ENCODE data around the gene TCF3. TPM values are rescaled to one million over a fixed set of nuclear protein-coding genes. Genes with fewer than 3 reads are reported as not detected.

Gene TCF3
- total RNA-seq, 1 donor from 2014 or later: 43.2 TPM

DNA sequence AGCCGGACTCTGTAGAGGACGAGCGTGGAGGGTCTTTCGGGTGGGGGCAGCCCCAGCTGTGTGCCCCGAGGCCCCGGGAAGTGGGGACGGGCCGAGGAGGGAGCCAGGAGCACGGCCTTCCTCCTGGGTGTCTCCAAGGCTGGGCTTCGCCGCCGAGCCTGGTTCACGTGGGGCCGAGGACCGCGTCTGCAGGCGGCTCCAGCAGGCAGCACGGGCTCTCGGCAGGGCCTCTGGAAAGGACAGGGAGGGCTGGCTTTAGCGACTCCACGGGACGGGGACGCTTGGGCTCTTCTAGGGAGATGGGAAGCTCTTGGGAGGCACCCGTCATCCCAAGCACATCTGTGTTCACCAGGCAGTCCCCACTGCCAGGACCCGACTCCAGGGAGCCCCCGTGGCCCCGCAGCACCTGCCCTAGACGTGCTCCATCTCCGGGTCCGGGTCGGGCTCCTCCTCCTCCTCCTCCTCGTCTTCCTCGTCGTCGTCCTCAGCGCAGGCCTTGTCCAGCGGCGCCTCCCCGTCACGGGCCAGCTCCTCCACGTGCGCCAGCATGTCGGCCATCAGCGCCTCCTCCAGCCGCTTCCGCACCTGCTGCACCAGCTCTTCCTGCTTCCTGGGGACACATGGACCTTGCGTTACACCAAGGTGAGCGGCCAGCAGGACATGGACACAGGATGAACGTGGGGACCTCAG, 74.3 kb downstream of the TCF3 start:
- intact Hi-C loops (cut with DNase I): no loop called here
- Histone ChIP-seq H3K27me3 (no peaks in the 10 kb centered on the region), H3K9me3 (no peaks in the 10 kb centered on the region), H3K27ac (no peak overlapping the region), H3K36me3 (peaks cover 58% of the 10 kb centered on the region), H3K4me1 (no peaks in the 10 kb centered on the region), H3K4me3 (no peak overlapping the region)
- no peak for DNase-seq
- TF ChIP-seq, protein P1, sequence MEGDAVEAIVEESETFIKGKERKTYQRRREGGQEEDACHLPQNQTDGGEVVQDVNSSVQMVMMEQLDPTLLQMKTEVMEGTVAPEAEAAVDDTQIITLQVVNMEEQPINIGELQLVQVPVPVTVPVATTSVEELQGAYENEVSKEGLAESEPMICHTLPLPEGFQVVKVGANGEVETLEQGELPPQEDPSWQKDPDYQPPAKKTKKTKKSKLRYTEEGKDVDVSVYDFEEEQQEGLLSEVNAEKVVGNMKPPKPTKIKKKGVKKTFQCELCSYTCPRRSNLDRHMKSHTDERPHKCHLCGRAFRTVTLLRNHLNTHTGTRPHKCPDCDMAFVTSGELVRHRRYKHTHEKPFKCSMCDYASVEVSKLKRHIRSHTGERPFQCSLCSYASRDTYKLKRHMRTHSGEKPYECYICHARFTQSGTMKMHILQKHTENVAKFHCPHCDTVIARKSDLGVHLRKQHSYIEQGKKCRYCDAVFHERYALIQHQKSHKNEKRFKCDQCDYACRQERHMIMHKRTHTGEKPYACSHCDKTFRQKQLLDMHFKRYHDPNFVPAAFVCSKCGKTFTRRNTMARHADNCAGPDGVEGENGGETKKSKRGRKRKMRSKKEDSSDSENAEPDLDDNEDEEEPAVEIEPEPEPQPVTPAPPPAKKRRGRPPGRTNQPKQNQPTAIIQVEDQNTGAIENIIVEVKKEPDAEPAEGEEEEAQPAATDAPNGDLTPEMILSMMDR (IDR thresholded peaks at IDR 0.05): no peak
- ATAC-seq: no peak

DNA sequence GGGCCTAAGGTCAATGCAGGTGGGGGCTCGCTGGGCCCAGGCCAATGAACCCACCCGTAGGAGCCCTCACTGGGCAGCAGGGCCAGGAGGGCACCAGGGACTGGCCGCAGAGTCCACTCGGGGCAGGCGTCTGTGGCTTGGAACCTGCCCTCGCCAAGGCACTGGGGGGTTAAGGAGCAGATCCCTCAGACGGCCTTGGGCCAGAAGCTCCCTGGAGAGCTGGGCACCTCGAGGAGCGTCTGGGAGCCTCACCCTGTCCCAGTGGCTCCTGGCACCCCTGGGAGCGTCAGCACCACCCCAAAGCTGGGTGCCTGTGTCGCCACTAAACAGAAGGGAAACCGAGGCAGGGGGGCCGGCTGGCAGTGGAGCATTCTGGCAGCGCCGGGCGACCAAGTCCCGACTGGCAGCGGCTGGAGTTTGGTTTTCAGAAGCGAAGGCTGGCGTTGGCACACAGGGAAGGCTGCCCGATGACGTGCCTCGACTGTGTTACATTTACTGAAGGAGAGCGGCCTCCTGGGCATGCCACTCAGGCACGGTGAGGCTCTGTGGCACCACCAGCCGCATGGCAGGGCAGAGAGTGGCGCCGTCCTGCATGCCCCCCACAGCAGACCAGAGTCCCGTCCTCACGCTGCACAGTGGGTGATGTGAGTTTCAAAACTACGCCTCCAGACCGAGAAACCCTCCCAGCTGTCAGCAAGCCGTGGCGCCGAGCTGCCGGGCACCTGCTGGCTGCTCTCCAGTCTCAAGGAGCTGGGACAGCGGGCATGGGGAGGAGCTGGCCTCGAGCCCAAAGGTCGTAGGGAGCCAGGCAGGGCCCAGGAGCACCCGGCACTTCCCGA, 75.1 kb downstream of the TCF3 start:
- peaks cover 50% of the 10 kb centered on the region for H3K36me3 ChIP-seq
- intact Hi-C loops (cut with DNase I): no loop called here
- DNase-seq (no peak), ATAC-seq (peak; percentile 29)
- H3K9me3 ChIP-seq: no peaks in the 10 kb centered on the region
- no peaks in the 10 kb centered on the region for H3K27me3 ChIP-seq
- TF ChIP-seq, protein P1 (IDR thresholded peaks at IDR 0.05): no peak
- no peak overlapping the region for H3K27ac ChIP-seq
- no peak overlapping the region for H3K4me3 ChIP-seq
- H3K4me1 ChIP-seq: no peaks in the 10 kb centered on the region

- Histone ChIP-seq H3K36me3 (peaks cover 42% of the 10 kb centered on the region), H3K4me3 (no peak overlapping the region), H3K4me1 (no peaks in the 10 kb centered on the region), H3K27ac (no peak overlapping the region), H3K27me3 (no peaks in the 10 kb centered on the region), H3K9me3 (no peaks in the 10 kb centered on the region)
- DNase-seq (no peak), ATAC-seq (no peak)
- TF ChIP-seq, protein P1 (IDR thresholded peaks at IDR 0.05): no peak
- intact Hi-C loops (cut with DNase I): no loop called here
These were observed 75.9 kb downstream of the TCF3 start for GRCh38 chr19:1576242-1577089.

DNA sequence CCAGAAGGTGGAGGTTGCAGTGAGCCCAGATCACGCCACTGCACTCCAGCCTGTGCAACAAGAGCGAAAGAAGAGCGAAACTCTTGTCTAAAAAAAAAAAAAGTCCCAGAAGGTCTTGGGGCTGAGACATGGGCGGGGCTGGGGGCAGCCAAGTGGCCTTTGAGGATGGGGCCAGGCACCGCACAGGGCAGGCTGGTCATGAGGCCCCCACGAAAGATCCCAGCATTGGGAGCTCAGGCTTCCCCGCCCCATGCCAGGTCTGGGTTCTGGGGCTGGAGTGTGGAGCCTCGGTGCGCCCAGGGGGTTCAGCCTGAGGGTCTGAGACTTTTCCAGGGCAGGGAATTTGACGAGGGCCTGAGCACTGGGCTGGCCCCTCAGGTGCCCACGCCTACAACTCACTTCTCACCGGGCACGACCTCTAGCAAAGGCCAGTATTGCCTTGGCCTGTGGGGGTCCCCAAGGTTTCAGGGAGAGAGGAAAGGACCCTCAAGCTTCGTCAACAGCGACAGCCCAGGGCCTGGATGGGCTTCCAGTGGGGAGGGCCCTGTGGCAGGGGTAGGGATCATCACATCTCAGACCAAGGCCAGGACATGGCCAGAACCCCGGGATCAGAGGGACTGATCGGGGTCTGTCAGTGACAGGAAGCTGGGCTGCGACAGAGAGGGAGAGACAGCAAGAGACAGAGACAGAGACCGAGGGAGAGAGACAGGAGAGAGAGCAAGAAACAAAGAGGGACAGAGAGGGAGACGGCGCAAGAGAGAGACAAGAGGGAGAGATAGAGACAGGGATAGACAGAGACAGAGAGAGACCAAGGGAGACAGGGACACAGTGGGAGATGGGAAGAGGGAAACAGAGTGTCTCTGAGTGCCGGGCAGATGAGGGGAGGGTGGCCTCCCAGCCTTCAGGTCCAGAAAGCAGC, 76.8 kb downstream of the TCF3 start:
- H3K27ac ChIP-seq: no peak overlapping the region
- peaks cover 33% of the 10 kb centered on the region for H3K36me3 ChIP-seq
- H3K4me3 ChIP-seq: no peak overlapping the region
- TF ChIP-seq, protein P1 (IDR thresholded peaks at IDR 0.05): no peak
- intact Hi-C loops (cut with DNase I): no loop called here
- no peak for DNase-seq
- H3K27me3 ChIP-seq: no peaks in the 10 kb centered on the region
- H3K4me1 ChIP-seq: no peaks in the 10 kb centered on the region
- no peaks in the 10 kb centered on the region for H3K9me3 ChIP-seq
- ATAC-seq: no peak
